ENCODE data around the gene CHSY3.

CHSY3 gene

DNA sequence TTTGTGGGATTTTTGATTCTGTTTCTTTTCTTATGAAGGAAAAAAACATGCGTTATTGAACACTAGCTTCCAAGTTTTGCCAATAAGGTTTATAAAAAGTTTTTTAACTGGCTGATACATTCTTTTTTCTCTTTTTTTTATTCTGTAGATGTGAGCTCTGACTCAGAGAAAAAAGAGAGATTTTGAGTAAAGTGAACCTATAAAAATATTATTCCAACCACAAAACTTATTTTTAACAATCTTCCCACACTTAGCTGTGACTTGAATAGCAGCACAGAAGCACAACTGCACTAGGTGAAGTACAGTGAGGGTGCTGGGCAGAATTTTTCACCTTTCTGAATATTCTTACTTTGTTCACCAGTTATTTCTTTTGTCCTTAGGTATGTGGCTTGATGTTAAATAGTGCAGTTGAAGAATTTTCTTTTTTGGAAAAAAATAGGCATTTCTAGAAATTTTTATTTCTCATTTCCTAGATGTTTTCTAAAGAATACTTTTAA is 41.6 kb downstream of the CHSY3 start:
- no peak for DNase-seq (ENCODE audit: low spot score)

DNA sequence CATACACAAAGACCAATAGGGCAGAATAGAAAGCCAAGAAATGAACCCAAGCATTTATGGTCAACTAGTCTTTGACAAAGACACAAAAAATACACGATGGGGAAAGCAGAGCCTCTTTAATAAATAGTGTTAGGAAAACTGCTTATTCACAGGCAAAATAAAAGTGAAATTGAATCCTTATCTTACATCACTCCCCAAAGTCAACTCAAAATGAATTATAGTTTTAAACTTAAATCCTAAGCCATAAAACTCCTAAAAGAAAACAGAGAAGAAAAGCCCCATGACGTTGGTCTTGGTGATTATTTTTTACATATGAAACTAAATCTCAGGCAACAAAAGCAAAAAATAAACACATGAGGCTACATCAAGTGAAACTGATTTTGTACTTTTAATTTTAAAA is 46.8 kb downstream of the CHSY3 start:
- no peak for DNase-seq (ENCODE audit: low spot score)

DNA sequence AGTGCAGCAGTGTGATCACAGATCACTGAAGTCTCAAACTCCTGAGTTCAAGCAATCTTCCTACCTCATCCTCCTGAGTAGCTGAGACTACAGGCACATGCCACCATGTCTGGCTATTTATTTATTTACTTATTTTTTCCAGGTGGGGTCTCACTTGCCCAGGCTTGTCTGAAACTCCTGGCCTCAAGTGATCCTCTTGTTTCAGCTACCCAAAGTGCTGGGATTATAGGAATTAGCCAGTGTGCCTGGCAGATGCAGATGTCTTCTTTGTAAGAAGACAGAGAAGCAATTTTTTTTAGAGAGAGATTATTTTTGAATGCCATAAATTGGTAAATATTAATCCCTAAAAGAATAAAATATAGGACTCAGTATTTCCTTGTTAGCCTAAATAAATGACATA is 54.3 kb downstream of the CHSY3 start:
- DNase-seq (ENCODE audit: low spot score) = no peak

DNA sequence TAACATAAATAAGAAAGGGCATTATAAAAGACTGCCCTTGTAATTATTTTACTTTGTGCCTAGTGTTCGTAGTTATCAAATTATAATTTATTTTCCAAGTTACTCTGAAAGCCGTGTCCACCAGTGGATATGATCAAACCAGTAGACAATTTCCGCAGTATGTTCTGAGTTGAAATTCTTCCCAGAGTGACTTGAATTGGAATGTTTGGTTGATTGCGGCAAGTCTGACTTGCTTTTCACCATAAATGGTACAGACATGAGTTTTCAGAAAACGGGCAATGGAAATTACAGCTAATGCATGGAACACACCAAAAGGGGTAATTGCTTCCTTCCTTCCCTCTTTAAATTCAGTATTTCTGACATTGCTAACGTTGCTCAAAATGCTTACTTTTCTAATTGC is 56.6 kb downstream of the CHSY3 start:
- no peak for DNase-seq (ENCODE audit: low spot score)

DNA sequence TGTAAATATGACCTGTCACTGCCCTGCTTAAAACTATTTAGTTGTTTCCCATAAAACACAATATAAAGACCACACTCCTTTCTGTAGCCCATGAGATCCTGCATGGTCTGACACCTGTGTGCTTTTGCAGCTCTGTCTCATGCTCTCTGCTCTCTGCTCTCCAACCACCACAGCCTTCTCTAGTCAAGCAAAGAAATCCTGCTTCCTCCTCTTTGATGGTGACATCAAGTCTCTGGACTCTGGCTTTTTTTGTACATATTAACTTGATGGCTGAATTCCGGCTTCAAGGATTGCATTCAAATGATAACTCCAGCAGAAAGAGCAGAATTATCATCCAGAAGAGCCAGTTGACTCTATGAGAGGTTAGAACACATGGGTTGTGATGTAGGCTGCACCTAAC is 58.2 kb downstream of the CHSY3 start:
- no peak for DNase-seq (ENCODE audit: low spot score)

DNA sequence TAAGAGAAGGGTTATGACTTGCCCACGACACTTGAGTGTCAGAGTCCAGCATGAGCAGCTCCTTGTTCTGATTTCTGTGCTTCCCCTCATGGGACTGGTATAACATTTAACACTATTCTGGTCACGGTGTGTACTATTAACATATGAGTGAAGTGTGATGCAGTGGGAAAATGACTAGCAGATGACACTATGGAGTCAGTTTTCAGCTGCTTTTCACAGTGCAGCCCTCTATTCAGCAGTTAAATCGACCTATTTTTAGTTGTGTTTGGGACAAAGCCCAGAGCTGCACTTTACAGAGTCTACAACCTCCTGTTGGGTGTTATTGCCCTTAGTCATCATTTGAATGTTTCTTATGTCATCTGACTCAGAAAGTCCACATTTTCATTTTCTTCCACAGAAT is 59.1 kb downstream of the CHSY3 start:
- DNase-seq (ENCODE audit: low spot score) = no peak

DNA sequence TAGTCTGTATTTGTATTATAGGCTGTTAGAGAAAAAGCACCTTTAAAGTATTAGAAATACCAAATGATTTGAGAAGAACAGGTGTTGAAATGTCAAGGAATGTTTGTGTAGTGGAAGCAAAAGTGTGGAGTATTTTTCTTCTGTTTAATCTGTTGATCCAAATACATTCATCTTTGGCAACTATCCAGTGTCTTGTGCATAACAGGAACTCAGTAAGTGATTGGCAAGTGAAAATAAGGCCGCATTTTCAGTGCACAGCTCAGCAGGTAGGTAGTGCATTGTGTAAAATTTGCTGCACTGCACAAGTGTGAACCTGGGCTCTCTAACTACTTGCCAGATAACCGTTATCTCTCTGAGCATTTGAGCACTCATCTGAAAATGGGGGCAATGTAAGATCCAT is 61.8 kb downstream of the CHSY3 start:
- no peak for DNase-seq (ENCODE audit: low spot score)

DNA sequence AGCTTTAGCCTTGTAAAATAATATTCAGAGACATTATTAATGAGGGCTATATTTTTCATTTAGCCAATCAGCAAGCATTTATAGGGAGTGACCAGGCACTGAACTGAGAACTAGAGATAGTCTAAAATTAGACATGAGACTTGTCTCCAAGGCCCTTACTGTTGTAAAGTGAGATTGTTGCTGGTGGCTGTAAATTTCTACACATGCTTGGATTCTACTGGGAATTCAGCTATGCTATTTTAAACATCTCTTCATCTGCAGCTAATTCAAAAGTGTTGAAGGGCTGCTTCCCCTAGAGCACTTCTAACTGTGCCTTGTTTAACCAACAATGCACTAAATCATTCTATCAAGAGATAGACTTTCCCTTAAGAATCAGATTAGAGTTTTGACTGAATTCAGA is 67.4 kb downstream of the CHSY3 start:
- DNase-seq (ENCODE audit: low spot score) = no peak

DNA sequence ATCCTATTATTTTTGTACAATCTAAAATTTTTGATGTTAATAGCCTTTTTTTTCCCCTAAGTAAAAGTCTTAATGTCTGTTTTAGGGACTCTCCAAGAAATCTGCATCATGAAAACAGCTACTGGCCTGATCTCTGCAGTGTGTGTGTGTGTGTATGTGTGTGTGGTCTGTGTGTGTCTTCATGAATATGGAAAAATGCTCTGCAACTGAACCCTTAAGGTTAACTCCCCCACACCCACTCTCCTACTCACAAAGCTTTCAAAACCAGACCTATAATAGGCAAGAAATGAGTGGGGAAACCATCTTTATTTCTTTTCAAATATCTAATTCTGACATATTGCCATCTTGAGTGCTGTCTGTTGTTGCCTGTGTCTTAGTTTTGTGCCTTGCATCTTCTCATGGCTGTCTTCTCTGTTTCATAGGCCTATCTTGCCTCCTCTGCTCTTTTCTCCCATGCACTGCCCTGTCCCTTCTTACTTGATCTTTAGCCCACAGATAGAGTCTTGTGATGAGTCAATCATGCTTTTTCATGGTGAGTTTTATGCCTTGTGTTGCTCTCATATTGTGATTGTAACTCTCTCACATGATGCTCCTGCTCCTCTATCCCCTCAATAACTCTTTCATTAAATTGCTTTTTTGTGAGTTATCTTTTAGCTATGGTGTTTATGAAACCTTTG is 68.3 kb downstream of the CHSY3 start:
- DNase-seq (ENCODE audit: low spot score) = no peak

DNA sequence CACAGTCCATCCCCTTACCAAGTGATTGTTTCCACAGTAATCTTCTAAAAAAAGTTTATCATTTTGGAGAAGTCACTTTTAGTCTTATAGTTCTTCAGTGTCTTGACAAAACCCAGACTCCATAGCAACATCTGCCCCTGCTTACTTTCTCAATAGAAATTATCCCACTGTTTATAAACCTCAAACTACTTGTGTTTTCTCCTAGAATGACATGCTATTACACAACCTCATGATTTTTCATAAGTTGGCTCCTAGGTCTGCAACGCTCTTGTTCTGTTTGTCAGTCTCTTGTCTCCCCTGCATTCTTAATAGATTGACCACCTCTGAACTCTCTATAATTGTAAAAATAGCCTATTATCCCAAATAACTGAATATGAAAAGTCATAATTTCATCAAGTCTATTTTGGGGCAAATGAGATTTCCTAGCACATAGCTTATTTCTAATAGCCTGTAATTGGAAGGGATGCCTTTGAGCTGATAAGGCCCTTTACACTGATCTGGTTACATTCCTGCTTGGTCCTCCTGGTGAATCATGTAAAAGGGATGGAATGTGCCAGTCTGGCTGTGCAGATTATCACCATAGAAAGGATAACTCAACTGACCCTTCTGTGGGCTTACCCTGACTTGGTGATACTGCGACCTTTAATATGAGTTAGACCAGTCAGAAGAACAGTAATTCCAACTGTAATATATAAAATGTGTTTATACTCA is 69.6 kb downstream of the CHSY3 start:
- DNase-seq (ENCODE audit: low spot score) = no peak

DNA sequence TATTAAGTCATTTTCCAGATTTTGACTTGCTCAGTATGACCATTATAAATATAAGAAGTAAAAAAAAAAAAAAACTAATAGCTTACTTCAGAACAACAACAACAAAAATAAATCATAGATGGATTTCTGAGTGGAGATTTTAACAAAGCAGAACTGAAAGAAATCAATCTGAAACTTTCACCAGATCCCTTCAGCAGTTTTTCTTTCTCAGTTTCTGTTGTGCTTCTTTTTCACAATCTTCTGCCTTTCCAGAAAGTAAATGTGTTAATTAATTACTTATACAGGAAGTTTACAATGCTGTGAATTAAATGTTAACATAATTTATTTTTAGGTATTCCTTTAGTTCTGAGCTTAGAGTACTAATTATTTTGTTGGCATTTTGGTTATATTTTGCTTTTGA is 73.5 kb downstream of the CHSY3 start:
- DNase-seq (ENCODE audit: low spot score) = no peak

DNA sequence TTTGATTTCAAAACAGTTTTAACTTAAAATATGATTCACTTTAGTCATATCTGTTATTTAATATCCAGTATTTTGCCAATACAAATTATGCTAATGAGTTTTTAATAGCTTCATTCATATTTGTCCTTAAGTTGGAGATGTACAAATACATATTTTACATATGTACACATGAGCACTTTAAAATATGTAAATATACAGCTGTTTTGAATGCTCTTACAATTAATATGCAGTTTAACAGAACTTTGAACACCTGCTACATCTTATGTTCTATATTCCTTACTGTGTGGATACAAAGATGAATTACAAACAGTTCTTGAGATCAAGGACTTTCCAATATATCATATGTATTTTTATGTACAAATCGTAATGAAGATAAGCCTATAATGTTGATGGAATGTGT is 74.0 kb downstream of the CHSY3 start:
- DNase-seq (ENCODE audit: low spot score) = no peak

DNA sequence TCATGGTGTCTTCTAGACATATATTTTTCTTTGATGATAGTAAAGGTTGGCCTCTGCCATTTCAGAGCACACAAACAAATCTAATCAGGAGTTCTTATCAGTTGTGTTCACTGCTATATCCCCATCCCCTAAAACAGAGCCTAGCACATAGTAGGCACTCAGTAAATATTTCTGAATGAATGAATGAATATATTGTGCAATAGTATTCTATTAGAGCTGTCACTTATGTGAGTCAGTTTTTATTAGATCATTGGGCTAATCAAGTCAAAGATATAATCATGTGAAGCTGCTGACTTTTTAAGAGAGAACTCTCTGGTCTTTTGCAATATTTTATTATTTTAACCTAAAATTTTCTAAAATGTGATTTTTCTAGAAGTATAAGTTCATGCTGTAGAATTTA is 84.2 kb downstream of the CHSY3 start:
- DNase-seq (ENCODE audit: low spot score) = no peak

DNA sequence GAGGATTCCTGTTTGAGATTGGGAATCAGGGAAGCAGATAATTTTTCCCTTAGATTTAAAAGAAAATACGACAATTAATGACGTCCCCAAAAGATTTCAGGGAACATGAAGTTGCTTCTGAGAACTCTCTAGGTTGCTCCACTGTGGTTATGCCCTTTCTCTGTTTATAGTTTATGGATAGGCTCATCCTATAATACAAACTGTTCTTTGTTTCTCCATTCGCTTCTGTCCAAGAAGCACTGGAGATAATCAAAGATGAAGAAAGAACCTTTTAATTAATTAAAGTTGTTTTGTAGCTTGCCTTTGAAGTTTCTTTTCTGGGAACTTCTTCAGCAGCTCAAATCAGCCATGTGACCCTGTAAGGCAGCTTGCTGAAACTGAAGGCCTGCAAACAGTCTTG is 87.5 kb downstream of the CHSY3 start:
- no peak for DNase-seq (ENCODE audit: low spot score)

DNA sequence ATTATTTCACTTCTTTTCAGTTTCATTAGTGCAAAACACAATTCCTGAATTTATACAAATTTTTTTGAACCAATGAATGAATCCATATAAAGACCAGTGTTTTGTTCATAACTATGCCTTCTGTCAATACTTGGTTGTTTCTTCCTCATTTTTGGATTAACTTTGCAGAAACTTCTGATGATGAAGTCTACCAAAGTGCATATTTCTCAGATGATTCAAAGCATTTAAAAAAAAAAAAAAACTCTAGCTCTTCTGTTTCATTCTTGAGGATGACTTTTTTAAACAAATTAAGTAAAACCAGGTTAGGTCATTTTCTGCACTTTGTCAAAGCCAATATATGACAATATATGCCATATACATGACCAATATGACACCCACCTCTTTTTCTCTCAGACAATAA is 92.6 kb downstream of the CHSY3 start:
- DNase-seq (ENCODE audit: low spot score) = no peak

DNA sequence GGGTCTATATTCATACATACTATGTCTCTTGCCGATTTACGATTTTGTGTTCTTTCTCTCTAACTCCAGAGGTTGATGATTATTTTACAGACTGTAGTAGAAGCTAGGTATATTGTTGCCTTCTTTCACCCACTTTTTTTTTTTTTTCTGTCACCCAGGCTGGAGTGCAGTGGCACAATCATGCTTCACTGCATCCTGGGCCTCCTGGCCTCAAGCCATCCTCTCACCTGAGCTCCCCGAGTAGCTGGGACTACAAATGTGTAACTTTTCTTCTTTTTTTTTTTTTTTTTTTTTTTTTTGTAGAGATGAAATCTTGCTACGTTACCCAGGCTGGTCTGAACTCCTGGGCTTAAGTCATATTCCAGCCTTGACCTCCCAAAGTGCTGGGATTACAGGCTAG is 96.2 kb downstream of the CHSY3 start:
- DNase-seq (ENCODE audit: low spot score) = no peak

DNA sequence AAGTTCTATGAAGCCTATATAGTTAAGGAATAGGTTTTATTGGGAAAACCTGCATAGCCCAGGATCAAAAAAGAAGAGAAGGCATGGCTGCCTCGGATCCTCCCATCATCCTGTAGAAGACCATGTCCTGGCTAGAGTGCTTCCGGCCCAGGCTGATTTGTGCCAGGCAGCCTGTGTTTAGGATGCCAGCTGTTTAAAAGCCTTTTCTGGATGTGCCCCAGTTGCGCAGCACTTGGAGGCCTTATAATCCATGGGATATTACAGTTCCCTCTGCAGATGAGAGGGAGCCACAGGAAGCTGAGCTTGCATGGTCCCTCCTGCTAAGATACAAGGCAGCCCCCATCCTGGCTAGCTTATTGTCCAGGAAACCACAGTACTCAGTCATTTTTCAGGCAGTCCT is 97.9 kb downstream of the CHSY3 start:
- DNase-seq (ENCODE audit: low spot score) = no peak

DNA sequence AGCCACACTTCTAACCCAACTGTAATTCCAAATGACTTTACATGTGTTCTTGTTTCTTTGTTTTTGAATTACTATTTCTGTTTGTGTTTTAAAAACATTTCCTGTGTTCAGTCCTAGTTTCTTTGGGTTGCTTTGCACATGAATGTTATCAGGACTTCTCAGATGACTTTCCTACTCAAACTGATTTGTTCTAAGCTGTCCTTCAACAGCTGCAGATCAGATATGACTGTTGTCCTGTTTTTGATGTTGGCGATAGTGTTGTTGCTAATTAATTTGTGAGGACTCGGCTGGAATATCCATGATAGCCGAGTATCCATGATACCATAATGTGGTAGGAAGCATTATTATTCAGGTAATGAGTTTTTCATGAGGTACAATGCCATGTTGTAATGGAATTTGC is 98.6 kb downstream of the CHSY3 start:
- DNase-seq (ENCODE audit: low spot score) = no peak

DNA sequence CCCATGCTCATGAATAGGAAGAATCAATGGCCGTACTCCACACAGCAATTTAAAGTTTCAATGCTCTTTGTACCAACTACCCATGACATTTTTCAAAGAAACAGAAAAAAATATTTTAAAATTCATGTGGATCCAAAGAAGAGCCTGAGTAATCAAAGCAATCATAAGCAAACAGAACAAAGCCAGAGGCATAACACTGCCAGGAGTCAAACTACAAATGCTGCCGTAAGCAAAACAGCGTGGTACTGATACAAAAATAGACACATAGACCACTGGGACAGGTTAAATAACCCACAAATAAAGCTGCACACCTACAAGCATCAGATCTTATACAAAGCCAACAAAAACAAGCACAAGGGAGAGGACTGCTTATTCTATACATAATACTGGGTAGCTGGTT is 107.7 kb downstream of the CHSY3 start:
- no peak for DNase-seq (ENCODE audit: low spot score)

DNA sequence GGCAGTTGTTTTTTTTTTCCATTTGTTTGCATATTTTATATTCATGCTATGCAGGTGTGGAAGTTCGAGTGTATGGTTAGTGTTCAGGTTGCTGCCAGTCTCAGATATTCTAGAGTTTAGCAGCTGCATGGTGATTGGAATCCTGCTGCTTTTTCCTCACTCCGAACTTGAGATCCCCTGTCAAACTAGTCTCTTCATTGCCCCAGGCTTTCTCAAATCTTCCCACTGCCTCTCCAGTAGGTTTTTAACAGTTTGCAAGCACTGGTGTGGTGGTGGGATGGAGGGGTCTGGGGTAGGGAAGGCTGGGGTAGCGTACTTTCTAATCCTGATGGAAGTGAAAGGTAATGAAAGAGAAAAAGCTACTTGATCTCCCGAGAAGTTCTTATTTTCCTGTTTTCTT is 112.9 kb downstream of the CHSY3 start:
- DNase-seq (ENCODE audit: low spot score) = peak; percentile 6

DNA sequence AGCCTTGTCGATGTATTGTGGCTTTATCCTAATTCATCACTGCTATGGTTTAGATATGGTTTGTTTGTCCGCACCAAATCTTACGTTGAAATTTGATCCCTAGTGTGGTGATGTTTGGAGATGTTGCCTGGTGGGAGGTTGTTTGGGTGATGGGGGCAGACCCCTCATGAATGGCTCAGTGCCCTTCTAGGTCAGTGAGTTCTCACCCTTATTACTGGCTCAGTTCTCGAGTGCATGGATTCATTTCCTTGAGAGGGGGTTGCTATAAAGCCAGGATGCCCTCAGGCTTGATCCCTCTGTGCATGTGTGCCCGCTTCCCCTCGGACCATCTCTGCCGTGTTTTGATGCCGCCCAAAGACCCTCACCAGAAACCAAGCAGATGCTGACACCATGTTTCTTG is 114.4 kb downstream of the CHSY3 start:
- no peak for DNase-seq (ENCODE audit: low spot score)

DNA sequence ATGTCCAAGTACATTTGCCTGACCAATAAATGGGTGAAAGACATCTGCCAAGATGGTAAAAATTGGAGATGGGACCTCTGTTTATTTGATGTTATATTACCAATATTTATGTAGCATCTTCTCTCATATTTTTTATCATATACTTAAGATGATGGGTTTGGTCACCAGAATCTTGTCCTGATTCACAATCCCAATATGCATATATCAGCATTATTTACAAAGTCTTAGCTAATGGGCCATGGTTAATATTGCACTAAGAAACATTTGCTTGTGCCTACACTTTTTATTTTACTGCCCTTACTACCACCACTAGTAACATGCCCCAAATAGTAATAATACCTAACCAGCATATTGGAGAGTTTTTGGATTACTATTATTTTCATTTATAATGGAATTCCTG is 116.7 kb downstream of the CHSY3 start:
- DNase-seq (ENCODE audit: low spot score) = no peak

DNA sequence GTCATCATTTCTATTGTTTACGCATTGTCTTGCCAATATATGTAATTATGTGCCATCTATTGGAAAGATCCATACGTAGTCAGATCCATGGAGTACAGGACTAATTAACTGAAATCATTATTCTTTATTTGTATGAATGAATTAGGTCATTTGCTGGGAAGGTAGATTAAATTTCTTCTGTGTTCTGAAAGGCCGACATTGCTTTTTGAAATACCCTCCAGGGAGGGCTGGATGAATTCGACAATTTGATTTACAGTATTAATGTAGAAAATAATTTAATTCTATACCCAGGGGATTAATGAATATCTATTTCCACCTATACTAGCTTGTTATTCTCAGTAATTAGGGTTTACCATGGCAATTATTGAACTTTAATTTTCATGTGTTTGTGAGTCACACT is 117.6 kb downstream of the CHSY3 start:
- DNase-seq (ENCODE audit: low spot score) = no peak

DNA sequence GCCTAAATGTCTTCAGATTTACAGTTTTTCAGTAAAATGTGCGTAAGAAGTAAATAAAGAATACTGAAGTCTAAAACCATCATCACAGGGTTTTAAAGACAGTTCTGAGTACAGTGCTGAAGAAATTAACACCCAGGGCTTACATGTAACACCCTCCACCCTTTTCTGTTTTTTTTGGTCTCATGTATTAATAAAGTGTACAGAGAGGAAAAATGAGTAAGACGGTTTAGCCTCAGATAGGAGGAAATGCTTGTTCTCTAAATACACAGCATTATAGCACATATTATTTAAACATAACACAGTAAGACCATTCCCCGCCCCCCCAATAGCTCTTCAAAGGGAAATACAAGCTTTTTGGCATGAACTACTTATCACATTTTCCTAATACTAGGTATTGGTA is 119.3 kb downstream of the CHSY3 start:
- DNase-seq (ENCODE audit: low spot score) = no peak

Measured in SW480 (cell line).